ENCODE results near the gene PLD3.

The PLD3 gene

GRCh38 chr19:40419066-40419612 is 70.6 kb downstream of the PLD3 start:
- no peak overlapping the region for H2BK5ac ChIP-seq (ENCODE audit: low read length)
- H2BK120ac ChIP-seq (ENCODE audit: low read depth, low read length), result peak overlapping the region; percentile 0
- no CpG with 5 or more reads among the region's 5 CpGs for WGBS, 2 donors (ENCODE audit: extremely low coverage in 2 of 2, insufficient read length in 2 of 2, insufficient replicate concordance in 1 of 2)
- H3K4me1 ChIP-seq (ENCODE audit: control insufficient read depth in 2 of 2, insufficient read depth in 1 of 2, low read depth in 1 of 2, low read length in 2 of 2), result peaks cover 7 to 8% of the 10 kb centered on the region in 2 donors
- no peak overlapping the region for H4K91ac ChIP-seq (ENCODE audit: low read depth, low read length, poor library complexity)
- H2BK15ac ChIP-seq (ENCODE audit: low read length), result peak overlapping the region; percentile 34
- peaks cover 2% of the 10 kb centered on the region for H3K79me1 ChIP-seq (ENCODE audit: low read depth, low read length)
- H3K4me3 ChIP-seq (ENCODE audit: low read length in 2 of 2), result no peak overlapping the region
- peak overlapping the region; percentile 73 for H2AK5ac ChIP-seq (ENCODE audit: low read depth, low read length)
- no peak for DNase-seq (ENCODE audit: low spot score)
- no peak overlapping the region for H2AFZ ChIP-seq (ENCODE audit: low read length)
- peak overlapping the region; percentile 85 for H3K4ac ChIP-seq (ENCODE audit: low read length)
- no peak overlapping the region for H4K8ac ChIP-seq (ENCODE audit: low read depth, low read length)
- peaks cover 1 to 14% of the 10 kb centered on the region in 2 donors for H3K36me3 ChIP-seq (replicated peaks in 1 of 2; ENCODE audit: control insufficient read depth in 2 of 2, insufficient read depth in 2 of 2, low read length in 2 of 2)
- H2BK12ac ChIP-seq (ENCODE audit: low read length), result no peak overlapping the region
- no peak overlapping the region for H3K18ac ChIP-seq (ENCODE audit: low read length)
- H3K23ac ChIP-seq (ENCODE audit: low read depth, low read length, poor library complexity), result no peak overlapping the region
- no peaks in the 10 kb centered on the region for H3K27me3 ChIP-seq (ENCODE audit: control insufficient read depth in 3 of 3, insufficient read depth in 3 of 3, low read depth in 1 of 3, low read length in 3 of 3)
- H3K4me2 ChIP-seq (ENCODE audit: insufficient read depth, low read length, poor library complexity, severe bottlenecking), result no peak overlapping the region
- no peak overlapping the region for H3K14ac ChIP-seq (ENCODE audit: low read length)
- H3K9me3 ChIP-seq (replicated peaks in 1 of 2; ENCODE audit: control insufficient read depth in 2 of 2, insufficient read depth in 1 of 2, low read depth in 1 of 2, low read length in 2 of 2), result no peaks in the 10 kb centered on the region
- H3K27ac ChIP-seq (replicated peaks; ENCODE audit: low read length), result no peak overlapping the region
- no peak overlapping the region for H3K9ac ChIP-seq (ENCODE audit: low read depth, low read length, poor library complexity)

- H2BK15ac ChIP-seq (ENCODE audit: low read length), result peak overlapping the region; percentile 34
- no peak overlapping the region for H3K18ac ChIP-seq (ENCODE audit: low read length)
- no peaks in the 10 kb centered on the region for H3K27me3 ChIP-seq (ENCODE audit: control insufficient read depth in 3 of 3, insufficient read depth in 3 of 3, low read depth in 1 of 3, low read length in 3 of 3)
- H3K79me1 ChIP-seq (ENCODE audit: low read depth, low read length), result peaks cover 2% of the 10 kb centered on the region
- no peak overlapping the region for H3K4me3 ChIP-seq (ENCODE audit: low read length in 2 of 2)
- H3K4ac ChIP-seq (ENCODE audit: low read length), result no peak overlapping the region
- no peak overlapping the region for H3K27ac ChIP-seq (replicated peaks; ENCODE audit: low read length)
- no peak overlapping the region for H4K8ac ChIP-seq (ENCODE audit: low read depth, low read length)
- H3K4me2 ChIP-seq (ENCODE audit: insufficient read depth, low read length, poor library complexity, severe bottlenecking), result no peak overlapping the region
- no peak overlapping the region for H2BK12ac ChIP-seq (ENCODE audit: low read length)
- H2AFZ ChIP-seq (ENCODE audit: low read length), result no peak overlapping the region
- no peak overlapping the region for H2BK120ac ChIP-seq (ENCODE audit: low read depth, low read length)
- no peaks in the 10 kb centered on the region for H3K9me3 ChIP-seq (replicated peaks in 1 of 2; ENCODE audit: control insufficient read depth in 2 of 2, insufficient read depth in 1 of 2, low read depth in 1 of 2, low read length in 2 of 2)
- no peak overlapping the region for H3K9ac ChIP-seq (ENCODE audit: low read depth, low read length, poor library complexity)
- WGBS, 2 donors (ENCODE audit: extremely low coverage in 2 of 2, insufficient read length in 2 of 2, insufficient replicate concordance in 1 of 2), result no CpG with 5 or more reads among the region's 5 CpGs
- peak overlapping the region; percentile 73 for H2AK5ac ChIP-seq (ENCODE audit: low read depth, low read length)
- peaks cover 7 to 10% of the 10 kb centered on the region in 2 donors for H3K4me1 ChIP-seq (ENCODE audit: control insufficient read depth in 2 of 2, insufficient read depth in 1 of 2, low read depth in 1 of 2, low read length in 2 of 2)
- DNase-seq (ENCODE audit: low spot score), result no peak
- H2BK5ac ChIP-seq (ENCODE audit: low read length), result no peak overlapping the region
- H4K91ac ChIP-seq (ENCODE audit: low read depth, low read length, poor library complexity), result no peak overlapping the region
- H3K23ac ChIP-seq (ENCODE audit: low read depth, low read length, poor library complexity), result no peak overlapping the region
- peaks cover 1 to 14% of the 10 kb centered on the region in 2 donors for H3K36me3 ChIP-seq (replicated peaks in 1 of 2; ENCODE audit: control insufficient read depth in 2 of 2, insufficient read depth in 2 of 2, low read length in 2 of 2)
- H3K14ac ChIP-seq (ENCODE audit: low read length), result no peak overlapping the region
Observed at GRCh38 chr19:40419780-40420179, 71.3 kb downstream of the PLD3 start.

- H2BK12ac ChIP-seq (ENCODE audit: low read length), result no peak overlapping the region
- H3K36me3 ChIP-seq (replicated peaks in 1 of 2; ENCODE audit: control insufficient read depth in 2 of 2, insufficient read depth in 2 of 2, low read length in 2 of 2), result peaks cover 1 to 14% of the 10 kb centered on the region in 2 donors
- H4K91ac ChIP-seq (ENCODE audit: low read depth, low read length, poor library complexity), result no peak overlapping the region
- no peaks in the 10 kb centered on the region for H3K9me3 ChIP-seq (replicated peaks in 1 of 2; ENCODE audit: control insufficient read depth in 2 of 2, insufficient read depth in 1 of 2, low read depth in 1 of 2, low read length in 2 of 2)
- H3K4me1 ChIP-seq (ENCODE audit: control insufficient read depth in 2 of 2, insufficient read depth in 1 of 2, low read depth in 1 of 2, low read length in 2 of 2), result peaks cover 7 to 10% of the 10 kb centered on the region in 2 donors
- H2AK5ac ChIP-seq (ENCODE audit: low read depth, low read length), result no peak overlapping the region
- peak overlapping the region in 1 of 2 donors; percentile 68 for H3K4me3 ChIP-seq (ENCODE audit: low read length in 2 of 2)
- peak overlapping the region; percentile 99 for H2AFZ ChIP-seq (ENCODE audit: low read length)
- no CpG with 5 or more reads among the region's 14 CpGs for WGBS, 2 donors (ENCODE audit: extremely low coverage in 2 of 2, insufficient read length in 2 of 2, insufficient replicate concordance in 1 of 2)
- peak overlapping the region; percentile 92 for H3K4me2 ChIP-seq (ENCODE audit: insufficient read depth, low read length, poor library complexity, severe bottlenecking)
- H3K14ac ChIP-seq (ENCODE audit: low read length), result no peak overlapping the region
- H2BK5ac ChIP-seq (ENCODE audit: low read length), result peak overlapping the region; percentile 97
- no peak overlapping the region for H3K4ac ChIP-seq (ENCODE audit: low read length)
- no peak for DNase-seq (ENCODE audit: low spot score)
- no peak overlapping the region for H2BK120ac ChIP-seq (ENCODE audit: low read depth, low read length)
- H3K27me3 ChIP-seq (ENCODE audit: control insufficient read depth in 3 of 3, insufficient read depth in 3 of 3, low read depth in 1 of 3, low read length in 3 of 3), result no peaks in the 10 kb centered on the region
- peak overlapping the region; percentile 99 for H3K27ac ChIP-seq (replicated peaks; ENCODE audit: low read length)
- H4K8ac ChIP-seq (ENCODE audit: low read depth, low read length), result no peak overlapping the region
- H3K79me1 ChIP-seq (ENCODE audit: low read depth, low read length), result peaks cover 2% of the 10 kb centered on the region
- H2BK15ac ChIP-seq (ENCODE audit: low read length), result no peak overlapping the region
- no peak overlapping the region for H3K23ac ChIP-seq (ENCODE audit: low read depth, low read length, poor library complexity)
- no peak overlapping the region for H3K18ac ChIP-seq (ENCODE audit: low read length)
- no peak overlapping the region for H3K9ac ChIP-seq (ENCODE audit: low read depth, low read length, poor library complexity)
Observed at GRCh38 chr19:40420451-40420765, 71.9 kb downstream of the PLD3 start.

GRCh38 chr19:40420766-40421765 is 72.6 kb downstream of the PLD3 start:
- H3K27ac ChIP-seq (replicated peaks; ENCODE audit: low read length), result peak overlapping the region; percentile 99

More at GRCh38 chr19:40420766-40421765, 72.6 kb downstream of the PLD3 start:
- peak overlapping the region; percentile 68 to 82 for H3K4me3 ChIP-seq (ENCODE audit: low read length in 2 of 2)
- H2AFZ ChIP-seq (ENCODE audit: low read length), result peak overlapping the region; percentile 99
- H3K4me2 ChIP-seq (ENCODE audit: insufficient read depth, low read length, poor library complexity, severe bottlenecking), result peak overlapping the region; percentile 92
- H2AK5ac ChIP-seq (ENCODE audit: low read depth, low read length), result no peak overlapping the region
- no peak overlapping the region for H4K91ac ChIP-seq (ENCODE audit: low read depth, low read length, poor library complexity)
- H2BK12ac ChIP-seq (ENCODE audit: low read length), result peak overlapping the region; percentile 31
- no peaks in the 10 kb centered on the region for H3K9me3 ChIP-seq (replicated peaks in 1 of 2; ENCODE audit: control insufficient read depth in 2 of 2, insufficient read depth in 1 of 2, low read depth in 1 of 2, low read length in 2 of 2)
- peak overlapping the region; percentile 83 for H3K9ac ChIP-seq (ENCODE audit: low read depth, low read length, poor library complexity)
- no peak overlapping the region for H4K8ac ChIP-seq (ENCODE audit: low read depth, low read length)
- no peak overlapping the region for H3K14ac ChIP-seq (ENCODE audit: low read length)
- H2BK5ac ChIP-seq (ENCODE audit: low read length), result peak overlapping the region; percentile 97
- H3K27me3 ChIP-seq (ENCODE audit: control insufficient read depth in 3 of 3, insufficient read depth in 3 of 3, low read depth in 1 of 3, low read length in 3 of 3), result no peaks in the 10 kb centered on the region
- no CpG with 5 or more reads among the region's 56 CpGs for WGBS, 2 donors (ENCODE audit: extremely low coverage in 2 of 2, insufficient read length in 2 of 2, insufficient replicate concordance in 1 of 2)
- peak overlapping the region; percentile 97 for H3K18ac ChIP-seq (ENCODE audit: low read length)
- peaks cover 7 to 10% of the 10 kb centered on the region in 2 donors for H3K4me1 ChIP-seq (ENCODE audit: control insufficient read depth in 2 of 2, insufficient read depth in 1 of 2, low read depth in 1 of 2, low read length in 2 of 2)
- H3K4ac ChIP-seq (ENCODE audit: low read length), result no peak overlapping the region
- DNase-seq (ENCODE audit: low spot score), result peak; percentile 88
- peaks cover 2% of the 10 kb centered on the region for H3K79me1 ChIP-seq (ENCODE audit: low read depth, low read length)
- H3K23ac ChIP-seq (ENCODE audit: low read depth, low read length, poor library complexity), result peak overlapping the region; percentile 80
- H2BK120ac ChIP-seq (ENCODE audit: low read depth, low read length), result peak overlapping the region; percentile 49
- peaks cover 1 to 14% of the 10 kb centered on the region in 2 donors for H3K36me3 ChIP-seq (replicated peaks in 1 of 2; ENCODE audit: control insufficient read depth in 2 of 2, insufficient read depth in 2 of 2, low read length in 2 of 2)
- H2BK15ac ChIP-seq (ENCODE audit: low read length), result peak overlapping the region; percentile 99
